Fibroblast of villous mesenchyme (primary cell): ENCODE data around the gene APBB2. TPM values are rescaled to one million over a fixed set of nuclear protein-coding genes. Genes with fewer than 3 reads are reported as not detected.

ENCODE experiments used
- DNase-seq: peaks from one replicate; pipeline ENCODE4 v3.0.0-alpha.2; 2010; ENCODE audit warnings: low read depth
- H3K4me3 ChIP-seq: 2 replicates; pipeline ENCODE4 v1.5.1; 2011; ENCODE audit warnings: low read depth, mild to moderate bottlenecking, low read length
- total RNA-seq: library from RNA; depleted of rRNA; stranded (reverse); fragments of >200 nt; gene quantifications from 2 replicates; pipeline ENCODE4 v1.2.3, GENCODE V29; 2012
- TF ChIP-seq, protein P1 (sequence below): IDR thresholded peaks from 2 replicates; pipeline ENCODE4 v1.5.1; 2012; ENCODE audit warnings: low read depth, mild to moderate bottlenecking, low read length; ENCODE audit not compliant: insufficient read depth

Gene APBB2
- total RNA-seq, 1 donor, result 133 TPM

DNA sequence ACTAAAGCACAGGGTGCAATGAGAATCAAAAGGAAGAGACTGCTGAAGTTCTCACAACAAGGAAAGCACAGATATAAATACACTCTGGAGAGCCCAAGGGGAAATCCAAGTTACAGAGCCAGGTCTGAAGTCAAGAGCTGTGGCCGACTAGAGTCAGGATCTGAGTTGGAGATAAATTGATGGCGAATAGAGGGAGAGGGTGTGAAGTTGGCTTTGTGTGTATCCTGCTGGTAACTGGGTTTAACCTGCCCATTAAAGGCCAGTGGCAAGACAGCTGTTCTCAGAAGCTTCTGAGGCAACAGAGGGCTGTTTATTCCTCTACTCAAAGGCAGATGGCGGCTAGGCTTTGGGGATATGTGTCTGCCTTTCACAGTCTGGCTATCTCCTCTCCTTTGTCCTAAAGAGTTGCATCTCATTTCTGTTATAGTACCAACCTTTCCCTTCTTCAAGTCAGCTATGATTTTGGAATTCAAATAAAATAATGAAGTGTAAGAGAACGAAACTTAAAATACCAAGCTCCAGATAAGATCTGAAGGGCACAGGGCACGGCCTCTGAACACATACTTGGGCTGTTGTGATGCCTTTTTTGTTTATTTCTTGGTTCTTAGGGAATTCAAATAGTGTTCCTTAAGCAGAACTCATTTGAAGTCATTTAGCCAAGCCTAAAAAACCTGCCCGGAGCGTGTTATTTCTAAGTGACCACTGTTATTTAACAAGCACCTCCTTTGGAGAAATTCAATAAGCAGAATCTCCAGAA, 142.1 kb downstream of the APBB2 start:
- peak; percentile 60 for DNase-seq
- no peak overlapping the region for H3K4me3 ChIP-seq
- TF ChIP-seq, protein P1, sequence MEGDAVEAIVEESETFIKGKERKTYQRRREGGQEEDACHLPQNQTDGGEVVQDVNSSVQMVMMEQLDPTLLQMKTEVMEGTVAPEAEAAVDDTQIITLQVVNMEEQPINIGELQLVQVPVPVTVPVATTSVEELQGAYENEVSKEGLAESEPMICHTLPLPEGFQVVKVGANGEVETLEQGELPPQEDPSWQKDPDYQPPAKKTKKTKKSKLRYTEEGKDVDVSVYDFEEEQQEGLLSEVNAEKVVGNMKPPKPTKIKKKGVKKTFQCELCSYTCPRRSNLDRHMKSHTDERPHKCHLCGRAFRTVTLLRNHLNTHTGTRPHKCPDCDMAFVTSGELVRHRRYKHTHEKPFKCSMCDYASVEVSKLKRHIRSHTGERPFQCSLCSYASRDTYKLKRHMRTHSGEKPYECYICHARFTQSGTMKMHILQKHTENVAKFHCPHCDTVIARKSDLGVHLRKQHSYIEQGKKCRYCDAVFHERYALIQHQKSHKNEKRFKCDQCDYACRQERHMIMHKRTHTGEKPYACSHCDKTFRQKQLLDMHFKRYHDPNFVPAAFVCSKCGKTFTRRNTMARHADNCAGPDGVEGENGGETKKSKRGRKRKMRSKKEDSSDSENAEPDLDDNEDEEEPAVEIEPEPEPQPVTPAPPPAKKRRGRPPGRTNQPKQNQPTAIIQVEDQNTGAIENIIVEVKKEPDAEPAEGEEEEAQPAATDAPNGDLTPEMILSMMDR, result no peak

GRCh38 chr4:41070516-41071281, 143.6 kb downstream of the APBB2 start:
- DNase-seq, result peak; percentile 50
- TF ChIP-seq, protein P1, result no peak
- H3K4me3 ChIP-seq, result no peak overlapping the region

DNA sequence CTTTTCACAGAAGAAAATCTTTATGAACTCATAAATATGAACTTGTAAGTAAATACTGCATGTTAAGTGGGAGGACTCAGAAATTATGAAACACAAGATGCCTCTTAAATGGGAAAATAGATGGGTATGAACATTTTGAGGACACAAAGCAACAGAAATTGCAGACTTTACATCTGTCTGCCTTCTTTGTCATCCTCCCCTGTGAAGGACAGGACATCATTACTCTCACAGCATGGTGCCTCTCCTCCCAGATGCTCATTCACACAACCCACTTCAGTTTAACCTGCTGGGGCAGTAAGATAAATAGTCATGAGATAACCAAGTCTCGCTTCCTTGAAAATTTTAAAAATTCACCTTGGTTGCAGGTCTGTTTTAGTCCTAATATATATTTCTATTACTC, 144.5 kb downstream of the APBB2 start:
- TF ChIP-seq, protein P1, result no peak

DNA sequence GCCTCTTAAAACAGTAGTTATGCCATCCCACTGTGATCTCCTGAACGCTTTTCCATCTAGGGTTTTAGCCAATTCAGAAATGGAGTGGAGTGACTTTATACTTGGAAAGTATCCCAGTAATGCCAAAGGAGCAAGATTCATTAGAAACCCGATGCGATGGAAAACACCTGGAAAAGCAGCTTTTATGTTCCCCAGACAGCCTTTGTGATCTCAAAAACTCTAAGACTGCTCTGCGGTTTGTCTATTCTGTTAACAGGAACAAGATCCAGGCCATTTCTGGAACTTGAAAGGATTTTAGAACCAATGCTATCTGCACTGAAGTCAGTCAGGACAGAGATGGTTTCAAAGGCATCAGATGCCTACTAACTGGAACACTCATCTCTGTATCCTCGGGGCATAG, 145.1 kb downstream of the APBB2 start:
- peak; percentile 76 for DNase-seq
- H3K4me3 ChIP-seq, result no peak overlapping the region
- TF ChIP-seq, protein P1, result no peak

More for the DNA sequence above, 144.5 kb downstream of the APBB2 start:
- peak; percentile 29 for DNase-seq
- H3K4me3 ChIP-seq, result no peak overlapping the region

GRCh38 chr4:41067369-41067768, 147.0 kb downstream of the APBB2 start:
- no peak overlapping the region for H3K4me3 ChIP-seq
- TF ChIP-seq, protein P1, result no peak
- peak; percentile 93 for DNase-seq

GRCh38 chr4:41066049-41066448, 148.3 kb downstream of the APBB2 start:
- TF ChIP-seq, protein P1, result no peak
- no peak overlapping the region for H3K4me3 ChIP-seq
- no peak for DNase-seq
